Right atrium auricular region (tissue), 2 donors: Measurements from ENCODE around the gene SDR42E2. TPM values are rescaled to one million over a fixed set of nuclear protein-coding genes. Genes with fewer than 3 reads are reported as not detected.
"Not testable (repeated sequence)": the region's sequence is repeated elsewhere in the genome, so short reads cannot be mapped to it uniquely, and the experiment has no call there.

ENCODE experiments used
- DNase-seq: peaks from one replicate; pipeline ENCODE4 v3.0.0-alpha.2; 2019; ENCODE audit warnings: low spot score
- H3K27ac ChIP-seq, 2 donors: fragments of 200-600 bp; sonication (generic); 1 replicate in 1 of 2; 2 replicates in 1 of 2; pipeline ENCODE4 v1.5.1; 2016 to 2019
- H3K27me3 ChIP-seq, 2 donors: fragments of 200-600 bp; sonication (generic); one replicate each; pipeline versions ENCODE4 v1.5.1 to v1.6.0; 2017 to 2019
- H3K36me3 ChIP-seq: fragments of 200-600 bp; sonication (generic); one replicate; pipeline ENCODE4 v1.5.1; 2016
- H3K4me1 ChIP-seq, 2 donors: fragments of 200-600 bp; sonication (generic); one replicate each; pipeline versions ENCODE4 v1.5.1 to v1.6.0; 2017 to 2019
- H3K4me3 ChIP-seq, 2 donors: fragments of 200-600 bp; sonication (generic); 1 replicate in 1 of 2; 2 replicates in 1 of 2; pipeline ENCODE4 v1.5.1; 2017 to 2019; ENCODE audit warnings: mild to moderate bottlenecking in 1 of 2, moderate library complexity in 1 of 2
- H3K9me3 ChIP-seq, 2 donors: fragments of 200-600 bp; sonication (generic); one replicate each; pipeline ENCODE4 v1.5.1; 2019
- total RNA-seq, 2 donors: library from RNA; depleted of rRNA; stranded (reverse); fragments of >200 nt; gene quantifications; one replicate each; pipeline ENCODE4 v1.1.0, GENCODE V29; 2016
- TF ChIP-seq, protein P1 (sequence below), 2 donors: fragments of 200-600 bp; sonication (generic); IDR thresholded peaks; one replicate each; pipeline ENCODE4 v1.5.1; 2019; ENCODE audit warnings: antibody characterized with exemption in 2 of 2

Gene SDR42E2
- total RNA-seq, 2 donors from 2014 or later, result not detected

DNA sequence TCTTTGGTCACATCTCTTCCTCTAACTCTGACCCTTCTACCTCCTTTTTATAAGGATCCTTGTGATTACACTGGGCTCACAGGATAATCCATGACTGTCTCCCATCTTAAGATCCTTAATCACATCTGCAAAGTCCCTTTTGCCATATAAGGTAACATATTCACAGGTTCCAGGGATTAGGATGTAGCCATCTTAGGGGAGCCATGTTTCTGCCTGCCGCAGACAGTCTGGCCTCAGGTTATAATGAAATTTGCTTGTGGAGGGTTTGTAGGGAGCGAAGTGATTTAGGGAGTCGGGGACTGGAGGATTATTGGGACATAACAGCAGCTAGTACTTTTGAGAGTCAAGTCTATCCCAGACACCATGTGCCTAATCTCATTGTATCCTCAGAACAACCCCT, 51.5 kb downstream of the SDR42E2 start:
- Histone ChIP-seq H3K9me3 (no peaks in the 10 kb centered on the region), H3K4me3 (no peak overlapping the region), H3K4me1 (peaks cover 0 to 66% of the 10 kb centered on the region in 2 donors), H3K36me3 (no peaks in the 10 kb centered on the region), H3K27ac (peak overlapping the region in 1 of 2 donors; percentile 14), H3K27me3 (no peaks in the 10 kb centered on the region)
- TF ChIP-seq, protein P1, sequence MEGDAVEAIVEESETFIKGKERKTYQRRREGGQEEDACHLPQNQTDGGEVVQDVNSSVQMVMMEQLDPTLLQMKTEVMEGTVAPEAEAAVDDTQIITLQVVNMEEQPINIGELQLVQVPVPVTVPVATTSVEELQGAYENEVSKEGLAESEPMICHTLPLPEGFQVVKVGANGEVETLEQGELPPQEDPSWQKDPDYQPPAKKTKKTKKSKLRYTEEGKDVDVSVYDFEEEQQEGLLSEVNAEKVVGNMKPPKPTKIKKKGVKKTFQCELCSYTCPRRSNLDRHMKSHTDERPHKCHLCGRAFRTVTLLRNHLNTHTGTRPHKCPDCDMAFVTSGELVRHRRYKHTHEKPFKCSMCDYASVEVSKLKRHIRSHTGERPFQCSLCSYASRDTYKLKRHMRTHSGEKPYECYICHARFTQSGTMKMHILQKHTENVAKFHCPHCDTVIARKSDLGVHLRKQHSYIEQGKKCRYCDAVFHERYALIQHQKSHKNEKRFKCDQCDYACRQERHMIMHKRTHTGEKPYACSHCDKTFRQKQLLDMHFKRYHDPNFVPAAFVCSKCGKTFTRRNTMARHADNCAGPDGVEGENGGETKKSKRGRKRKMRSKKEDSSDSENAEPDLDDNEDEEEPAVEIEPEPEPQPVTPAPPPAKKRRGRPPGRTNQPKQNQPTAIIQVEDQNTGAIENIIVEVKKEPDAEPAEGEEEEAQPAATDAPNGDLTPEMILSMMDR (IDR thresholded peaks at IDR 0.05), result no peak
- DNase-seq, result no peak

- Histone ChIP-seq H3K9me3 (no peaks in the 10 kb centered on the region), H3K27me3 (no peaks in the 10 kb centered on the region), H3K4me3 (no peak overlapping the region), H3K36me3 (no peaks in the 10 kb centered on the region), H3K4me1 (peaks cover 0 to 66% of the 10 kb centered on the region in 2 donors), H3K27ac (no peak overlapping the region)
- DNase-seq, result no peak
- TF ChIP-seq, protein P1 (IDR thresholded peaks at IDR 0.05), result no peak
Observed at GRCh38 chr16:22214402-22214801, 52.1 kb downstream of the SDR42E2 start.

- peaks cover 0 to 66% of the 10 kb centered on the region in 2 donors for H3K4me1 ChIP-seq
- H3K36me3 ChIP-seq, result no peaks in the 10 kb centered on the region
- H3K4me3 ChIP-seq, result no peak overlapping the region
- H3K27me3 ChIP-seq, result no peaks in the 10 kb centered on the region
- H3K9me3 ChIP-seq, result no peaks in the 10 kb centered on the region
- TF ChIP-seq, protein P1 (IDR thresholded peaks at IDR 0.05), result no peak
- no peak for DNase-seq
- no peak overlapping the region for H3K27ac ChIP-seq
Observed at GRCh38 chr16:22214889-22215288, 52.6 kb downstream of the SDR42E2 start.

DNA sequence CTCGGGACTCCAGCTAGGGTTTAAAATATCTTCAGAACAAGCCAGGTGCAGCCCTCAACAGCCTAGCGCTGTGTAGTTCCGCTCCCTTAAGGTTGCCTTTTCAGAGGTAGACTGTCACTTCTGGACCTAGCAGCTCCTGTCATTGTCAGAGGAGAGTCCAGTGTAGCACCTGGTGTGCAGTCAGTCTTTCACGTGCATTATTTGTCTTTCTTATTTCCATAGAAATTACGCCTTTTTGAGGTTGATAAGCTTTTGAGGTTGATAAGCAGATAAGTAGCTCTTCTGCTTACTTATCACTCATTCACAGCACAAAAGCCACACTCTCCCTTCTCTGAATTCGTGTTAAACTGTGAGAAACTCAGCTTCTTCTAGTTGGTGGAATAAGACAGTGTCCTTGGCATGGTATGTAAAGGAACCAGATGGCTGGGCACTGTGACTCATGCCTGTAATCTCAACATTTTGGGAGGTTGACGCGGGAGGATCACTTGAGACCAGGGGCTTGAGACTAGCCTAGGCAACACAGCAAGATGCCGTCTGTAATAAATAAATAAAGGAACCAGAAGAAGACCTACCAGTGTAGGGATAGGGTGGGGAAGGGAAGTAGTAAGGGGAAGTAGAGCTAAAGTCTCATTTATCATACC, 54.0 kb downstream of the SDR42E2 start:
- no peak for DNase-seq
- H3K27ac ChIP-seq, result peak overlapping the region; percentile 40 to 46
- H3K4me1 ChIP-seq, result peaks cover 0 to 67% of the 10 kb centered on the region in 2 donors

GRCh38 chr16:22216832-22217225, 54.5 kb downstream of the SDR42E2 start:
- peak overlapping the region; percentile 40 to 46 for H3K27ac ChIP-seq

More for the DNA sequence above, 54.0 kb downstream of the SDR42E2 start:
- Histone ChIP-seq H3K36me3 (no peaks in the 10 kb centered on the region), H3K4me3 (no peak overlapping the region), H3K27me3 (no peaks in the 10 kb centered on the region), H3K9me3 (no peaks in the 10 kb centered on the region)
- TF ChIP-seq, protein P1 (IDR thresholded peaks at IDR 0.05), result no peak

GRCh38 chr16:22217890-22218730, 55.8 kb downstream of the SDR42E2 start:
- no peaks in the 10 kb centered on the region for H3K36me3 ChIP-seq
- H3K9me3 ChIP-seq, result no peaks in the 10 kb centered on the region
- peaks cover 0 to 52% of the 10 kb centered on the region in 2 donors for H3K4me1 ChIP-seq
- no peak for DNase-seq
- H3K27me3 ChIP-seq, result no peaks in the 10 kb centered on the region
- H3K4me3 ChIP-seq, result no peak overlapping the region
- H3K27ac ChIP-seq, result peak overlapping the region; percentile 49 to 94
- TF ChIP-seq, protein P1 (IDR thresholded peaks at IDR 0.05), result no peak

More at GRCh38 chr16:22216832-22217225, 54.5 kb downstream of the SDR42E2 start:
- not testable (repeated sequence) for H3K9me3 ChIP-seq, DNase-seq, H3K4me3 ChIP-seq, H3K36me3 ChIP-seq, H3K27me3 ChIP-seq
- H3K4me1 ChIP-seq, result peaks cover 0 to 62% of the 10 kb centered on the region in 2 donors
